HG03064 (cell line): ENCODE results near the gene HIPK3.
A peak's percentile ranks its signal among the peaks of the same experiment; 100 is the strongest.
"Not testable (repeated sequence)": the region's sequence is repeated elsewhere in the genome, so short reads cannot be mapped to it uniquely, and the experiment has no call there.

Source experiments
- ATAC-seq: cut with Tn5 transposase; IDR thresholded peaks from one replicate; pipeline ENCODE4 v1.9.1; 2021; ENCODE audit warnings: low read depth; ENCODE audit not compliant: unreplicated experiment

HIPK3 gene

DNA sequence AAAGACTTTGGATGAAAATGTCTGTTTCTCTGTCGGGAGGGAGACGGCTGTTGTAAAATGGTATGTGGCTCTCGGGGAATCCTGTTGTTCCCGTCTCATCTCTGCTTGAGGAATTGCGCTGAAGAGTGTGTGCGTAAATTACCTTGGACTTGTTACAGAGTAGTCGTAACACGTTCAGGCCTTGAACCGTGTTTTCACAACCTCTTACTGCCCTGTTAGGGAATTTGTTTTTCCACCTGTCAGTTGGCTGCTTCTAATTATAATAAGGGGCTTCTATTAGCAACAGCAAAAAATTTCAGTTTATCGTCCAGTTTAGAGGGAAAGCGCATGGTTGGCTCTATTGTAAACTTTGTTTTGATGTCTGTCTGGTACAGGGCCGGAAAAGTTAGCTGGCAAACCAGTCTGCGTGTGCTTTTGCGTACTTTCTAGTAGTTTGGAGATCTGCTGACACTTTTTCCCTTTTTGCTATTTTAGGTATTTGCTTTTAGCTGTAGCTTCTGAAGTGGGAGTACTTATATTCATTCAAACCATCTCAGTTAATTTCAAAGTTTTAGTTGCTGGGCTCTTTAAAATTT lies 1.5 kb downstream of the HIPK3 start:
- ATAC-seq = peak; percentile 19

DNA sequence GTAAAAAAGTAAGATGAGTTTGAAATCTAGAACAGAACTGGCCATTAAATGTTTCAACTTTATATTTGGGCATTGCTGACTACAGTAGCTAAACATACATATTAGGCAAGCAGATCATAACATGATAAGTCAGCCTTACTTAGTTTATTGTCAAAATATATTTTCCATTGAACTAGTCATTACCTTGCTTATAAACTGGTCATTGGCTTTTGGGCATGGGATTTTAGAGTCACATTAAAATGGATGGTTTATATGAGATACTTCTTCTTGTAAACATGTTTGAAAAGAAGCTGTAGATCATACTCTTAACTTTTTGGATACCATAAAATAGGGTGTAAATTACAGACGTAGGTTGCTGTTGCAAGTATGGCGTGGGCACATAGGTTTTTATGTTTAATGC lies 2.7 kb downstream of the HIPK3 start:
- no peak for ATAC-seq

DNA sequence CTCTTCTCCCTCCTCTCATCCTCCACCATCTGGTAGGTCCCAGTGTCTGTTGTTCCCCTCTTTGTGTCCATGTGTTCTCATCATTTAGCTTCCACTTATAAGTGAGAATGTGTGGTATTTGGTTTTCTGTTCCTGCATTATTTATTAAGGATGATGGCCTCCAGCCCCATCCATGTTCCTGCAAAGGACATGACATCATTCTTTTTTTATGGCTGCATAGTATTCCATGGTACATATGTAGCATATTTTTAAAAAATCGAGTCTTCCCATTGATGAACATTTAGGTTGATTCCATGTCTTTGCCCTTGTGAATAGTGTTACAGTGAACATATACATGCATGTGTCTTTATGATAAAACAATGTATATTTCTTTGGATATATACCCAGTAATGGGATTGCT lies 4.2 kb downstream of the HIPK3 start:
- ATAC-seq = not testable (repeated sequence)

DNA sequence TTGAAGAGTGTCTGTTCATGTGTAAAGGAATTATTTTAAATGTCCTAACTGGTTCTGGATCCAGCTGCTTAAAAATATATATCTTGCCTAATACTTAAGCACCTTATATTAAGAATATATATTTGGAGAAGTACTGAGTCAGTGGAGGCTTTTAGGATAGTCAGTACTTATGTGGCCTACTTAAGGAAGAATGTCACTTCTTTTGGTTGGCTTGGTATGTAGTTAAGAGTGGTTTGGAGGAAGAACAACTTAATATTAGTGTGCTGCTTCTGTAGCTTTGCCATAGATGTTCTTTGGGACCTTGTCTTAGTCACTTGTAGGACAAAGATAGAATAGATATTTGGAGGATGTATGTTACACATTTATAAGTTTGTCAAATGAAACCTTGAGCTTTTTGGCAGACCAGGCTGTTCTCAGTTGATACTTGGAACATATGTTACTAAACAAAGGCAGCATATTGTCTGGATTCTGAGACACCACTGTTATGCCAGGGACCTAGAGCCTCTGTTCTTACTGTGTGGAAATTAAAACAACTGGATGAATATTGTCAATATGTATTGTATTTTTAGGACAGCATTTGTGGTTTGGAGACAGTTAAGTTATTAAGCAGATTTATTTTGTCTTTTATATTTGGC lies 4.9 kb downstream of the HIPK3 start:
- no peak for ATAC-seq

DNA sequence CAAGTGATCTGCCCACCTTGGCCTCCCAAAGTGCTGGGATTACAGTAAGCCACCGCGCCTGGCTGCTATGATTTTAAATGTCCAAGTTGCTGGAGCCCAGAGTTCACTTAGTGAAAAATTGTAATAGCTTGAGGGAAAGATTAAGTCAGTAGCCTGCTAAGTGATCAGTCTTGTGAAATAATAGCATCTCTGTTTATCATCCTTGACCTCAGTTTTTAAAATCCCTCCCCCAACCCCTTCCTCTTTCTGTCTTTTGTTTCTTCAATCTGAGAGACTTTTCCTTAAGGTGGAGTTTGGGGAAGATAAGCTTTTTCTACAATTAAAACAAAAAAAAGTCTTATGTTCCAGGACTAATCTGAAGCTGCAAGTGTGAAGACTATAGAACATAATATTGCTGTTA lies 6.4 kb downstream of the HIPK3 start:
- no peak for ATAC-seq

DNA sequence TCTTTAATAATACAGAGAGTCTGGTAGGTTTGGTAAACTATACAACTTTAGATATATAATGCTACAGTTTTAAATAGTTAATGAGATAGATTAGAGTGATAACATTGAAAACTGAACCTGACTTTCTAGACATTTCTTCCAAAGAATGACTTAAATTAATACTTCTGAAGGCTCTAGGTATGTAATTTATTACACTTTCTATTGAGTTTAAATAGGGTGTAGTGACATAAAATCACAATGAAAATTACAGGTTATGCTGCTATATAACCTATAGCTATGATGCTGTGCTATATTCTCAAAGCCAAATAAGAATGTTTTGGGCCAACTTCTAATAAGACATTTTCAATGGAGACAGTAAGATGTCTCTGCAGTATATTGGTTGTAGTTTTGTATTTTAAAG lies 7.7 kb downstream of the HIPK3 start:
- no peak for ATAC-seq

DNA sequence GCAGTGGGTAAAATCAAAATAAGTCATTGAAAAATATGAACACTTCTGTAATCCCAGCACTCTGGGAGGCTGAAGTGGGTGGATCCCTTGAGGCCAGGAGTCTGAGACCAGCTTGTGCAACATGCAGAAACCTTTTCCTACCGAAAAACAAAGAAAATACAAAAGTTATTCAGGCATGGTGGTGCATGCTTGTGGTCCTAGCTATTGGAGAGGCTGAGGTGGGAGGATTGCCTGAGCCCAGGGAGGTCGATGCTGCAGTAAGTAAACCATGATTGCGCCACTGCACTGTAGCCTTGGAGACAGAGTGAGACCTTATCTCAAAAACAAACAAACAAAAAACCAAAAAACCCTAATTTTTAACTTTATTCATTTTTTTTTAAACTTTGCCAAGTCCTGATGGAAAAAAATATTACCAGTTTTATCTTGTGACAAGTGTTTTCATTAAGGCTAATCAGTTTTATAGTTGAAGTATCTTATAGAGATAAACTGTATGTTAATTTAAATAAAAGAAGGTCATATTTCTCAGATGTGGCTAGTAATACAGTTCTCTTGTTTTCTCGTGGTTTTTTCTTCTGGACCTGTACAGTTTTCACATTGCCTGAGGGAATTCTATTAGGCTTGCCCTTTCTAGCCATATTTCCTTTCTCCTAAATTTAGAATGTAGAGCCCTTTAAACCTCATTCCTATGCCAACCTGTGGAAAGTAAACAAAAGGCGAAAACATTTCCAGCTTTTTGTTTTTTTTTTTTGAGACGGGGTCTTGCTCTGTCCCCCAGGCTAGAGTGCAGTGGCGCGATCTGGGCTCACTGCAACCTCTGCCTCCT lies 9.4 kb downstream of the HIPK3 start:
- no peak for ATAC-seq

DNA sequence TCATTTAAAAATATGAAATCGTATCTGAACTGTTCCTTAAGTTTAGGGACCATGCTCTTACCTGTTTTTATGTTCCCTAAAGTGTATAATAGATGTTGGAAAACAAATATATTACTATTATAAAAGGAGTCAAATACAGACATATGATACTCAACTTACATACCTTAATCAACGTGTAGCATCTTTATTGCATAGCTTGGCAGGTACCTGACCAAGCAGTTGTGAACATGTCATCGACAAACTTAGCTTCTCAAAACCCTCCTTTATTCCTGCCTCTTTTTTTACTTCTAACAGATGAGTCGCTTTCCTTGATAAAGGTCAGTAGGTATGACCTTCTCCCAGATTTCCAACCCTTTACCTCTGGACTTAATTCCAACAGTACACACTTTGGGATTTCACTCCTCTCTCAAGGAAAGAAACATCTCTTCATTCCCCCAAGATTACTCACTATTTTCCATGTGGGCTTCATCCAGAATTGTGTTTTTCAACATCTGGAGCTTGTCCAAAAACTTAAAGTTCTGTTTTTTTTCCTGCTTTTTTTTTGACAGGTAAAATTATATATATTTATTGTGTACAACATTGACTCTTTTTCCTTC lies 11.9 kb downstream of the HIPK3 start:
- ATAC-seq = no peak

DNA sequence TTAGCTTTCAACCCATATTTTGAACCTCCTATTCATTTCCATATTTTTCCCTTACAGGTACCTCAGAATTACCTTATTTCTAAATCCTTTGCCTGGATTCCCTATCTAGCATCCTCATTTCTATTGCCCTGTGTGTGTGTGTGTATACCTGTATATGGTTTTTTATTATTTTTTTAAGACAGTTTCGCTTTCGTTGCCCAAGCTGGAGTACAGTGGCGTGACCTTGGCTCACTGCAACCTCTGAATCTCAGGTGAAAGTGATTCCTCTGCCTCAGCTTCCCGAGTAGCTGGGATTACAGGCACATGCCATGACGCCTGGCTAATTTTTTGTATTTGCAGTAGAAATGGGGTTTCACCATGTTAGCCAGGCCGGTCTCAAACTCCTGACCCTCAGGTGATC lies 12.6 kb downstream of the HIPK3 start:
- ATAC-seq = no peak

DNA sequence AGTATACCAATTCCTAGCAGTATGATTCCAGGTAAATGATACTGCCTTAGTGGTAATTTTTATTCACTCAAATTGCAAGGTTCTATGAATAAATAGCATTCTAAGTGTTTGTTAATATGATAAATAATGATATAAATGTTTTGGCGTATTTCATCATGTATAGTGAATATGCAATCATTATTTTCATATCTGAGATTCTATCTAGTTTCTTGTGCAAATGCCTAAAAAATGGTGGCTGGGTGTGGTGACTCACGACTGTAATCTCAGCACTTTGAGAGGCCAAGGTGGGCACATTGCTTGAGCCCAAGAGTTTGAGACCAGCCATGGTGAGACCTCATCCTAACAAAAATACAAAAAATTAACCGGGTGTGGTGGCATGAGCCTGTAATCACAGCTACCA lies 13.9 kb downstream of the HIPK3 start:
- no peak for ATAC-seq

DNA sequence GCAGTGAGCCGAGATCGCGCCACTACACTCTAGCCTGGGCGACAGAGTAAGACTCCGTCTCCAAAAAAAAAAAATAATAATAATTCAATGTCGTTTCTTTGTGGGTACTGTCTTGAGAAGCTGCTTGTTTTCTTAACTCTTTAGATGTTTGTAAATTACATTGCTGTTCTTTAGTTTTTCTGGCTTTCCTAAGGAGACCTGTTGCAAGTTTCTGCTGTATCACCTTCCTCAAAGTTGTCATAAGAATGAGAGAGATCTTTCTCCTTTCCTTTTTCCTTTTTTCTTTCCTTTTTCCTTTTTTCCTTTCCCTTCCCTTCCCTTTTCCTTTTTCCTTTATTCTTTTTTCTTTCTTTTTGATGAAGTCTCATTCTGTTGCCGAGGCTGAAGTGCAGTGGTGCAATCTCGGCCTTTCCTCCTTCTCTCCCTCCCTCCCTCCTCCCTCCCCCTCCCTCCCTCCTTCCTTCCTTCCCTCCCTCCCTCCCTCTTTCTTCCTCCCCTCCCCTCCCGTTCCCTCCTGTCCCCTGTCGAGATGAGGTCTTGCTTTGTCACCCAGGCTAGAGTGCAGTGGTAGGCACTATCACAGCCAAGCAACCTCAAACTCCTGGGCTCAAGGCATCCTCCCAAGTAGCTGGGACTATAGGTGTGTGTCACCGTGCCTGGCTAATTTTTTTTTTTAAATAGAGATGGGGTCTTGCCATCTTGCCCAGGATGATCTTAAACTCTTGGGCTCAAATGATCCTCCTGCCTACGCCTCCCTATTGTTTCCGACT lies 15.3 kb downstream of the HIPK3 start:
- no peak for ATAC-seq

DNA sequence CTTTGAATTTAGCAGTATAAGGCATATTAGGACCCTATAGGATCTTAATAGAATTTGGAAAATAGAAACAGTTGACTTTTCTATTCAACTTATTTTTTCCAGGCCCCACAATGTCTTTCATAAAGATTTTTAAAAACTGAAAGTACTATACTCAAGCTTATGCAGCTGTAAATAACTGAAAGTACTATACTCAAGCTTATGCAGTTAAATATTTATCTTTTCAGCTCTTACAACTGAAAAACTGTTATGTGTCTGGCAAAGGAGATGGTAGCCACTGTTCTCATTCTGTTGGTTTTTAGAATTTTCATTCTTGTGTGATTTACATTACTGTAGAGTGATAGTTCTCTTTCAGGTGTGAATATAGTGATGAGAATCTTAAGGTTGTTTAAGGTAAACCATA lies 16.5 kb downstream of the HIPK3 start:
- peak; percentile 69 for ATAC-seq

DNA sequence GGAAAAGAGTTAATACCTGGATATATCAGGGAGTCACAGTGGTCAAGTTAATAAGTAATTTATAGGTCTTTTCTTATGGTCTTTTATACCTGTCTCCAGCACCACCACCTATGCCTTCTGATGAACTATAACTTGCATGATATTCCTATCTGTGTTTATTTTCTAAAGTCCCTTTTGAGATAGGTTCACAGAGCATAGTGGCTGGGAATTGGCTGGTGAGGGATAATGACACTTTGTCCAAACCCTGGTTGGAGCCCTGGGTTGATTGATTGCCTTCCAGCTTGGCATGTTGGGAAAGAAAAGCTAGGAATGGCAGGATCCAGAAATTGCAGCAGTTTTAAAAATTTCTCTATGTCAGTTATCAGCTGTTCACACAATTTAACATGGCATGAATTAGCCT lies 23.2 kb downstream of the HIPK3 start:
- ATAC-seq = no peak

DNA sequence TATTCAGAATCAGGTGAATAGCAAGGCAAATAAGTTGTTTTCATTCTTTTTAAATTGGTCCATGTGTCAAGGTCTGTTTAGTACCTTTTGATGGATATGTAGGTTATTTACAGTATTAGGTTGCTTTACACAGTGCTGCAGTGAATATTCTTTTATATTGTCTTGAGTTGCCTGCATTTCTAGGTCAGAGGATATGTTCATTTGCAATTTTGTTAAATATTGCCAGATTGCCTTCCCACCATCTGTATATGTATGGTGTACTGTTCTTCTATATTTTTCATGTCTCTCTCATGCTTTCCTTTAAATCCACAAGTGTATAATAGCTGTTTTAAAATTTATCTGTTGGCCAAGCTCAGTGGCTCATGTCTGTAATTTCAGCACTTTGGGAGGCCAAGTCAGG lies 24.6 kb downstream of the HIPK3 start:
- ATAC-seq = no peak

DNA sequence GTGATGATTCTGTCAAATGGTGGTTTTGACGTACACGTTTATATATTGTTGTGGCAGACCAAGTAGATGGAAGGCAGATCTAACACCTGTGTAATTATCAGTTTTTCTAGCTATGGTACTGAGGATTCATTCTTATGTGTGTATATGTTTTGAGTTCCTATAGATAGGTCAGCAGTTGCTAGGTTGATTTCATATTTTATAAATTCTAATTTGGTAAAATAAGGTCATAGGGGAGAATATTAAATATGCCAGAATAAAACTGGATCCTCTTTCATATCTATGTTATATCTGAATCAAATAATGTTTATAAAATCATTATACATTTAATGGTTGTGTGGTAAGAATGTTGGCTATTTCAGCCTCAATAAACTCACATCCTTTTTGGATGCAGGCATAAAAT lies 27.6 kb downstream of the HIPK3 start:
- ATAC-seq = no peak

DNA sequence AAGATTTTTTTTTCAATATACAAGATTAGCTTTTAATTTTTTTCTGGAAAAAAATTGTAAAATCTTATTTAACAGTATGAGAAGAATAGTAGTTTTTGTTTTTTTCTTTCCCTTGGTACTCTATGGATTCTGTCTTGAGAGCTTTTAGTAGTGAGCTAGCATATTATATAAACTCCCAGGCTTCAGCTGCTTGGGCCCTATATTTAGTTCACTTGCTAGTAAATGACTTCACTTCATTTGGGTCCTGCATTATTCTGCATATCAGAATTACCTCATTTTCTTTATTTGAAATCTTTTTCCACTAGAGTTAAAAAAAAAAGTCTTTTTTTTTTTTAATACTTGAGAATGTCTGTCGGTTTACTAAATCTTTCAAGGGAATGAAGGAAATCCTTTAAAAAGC lies 33.1 kb downstream of the HIPK3 start:
- no peak for ATAC-seq

DNA sequence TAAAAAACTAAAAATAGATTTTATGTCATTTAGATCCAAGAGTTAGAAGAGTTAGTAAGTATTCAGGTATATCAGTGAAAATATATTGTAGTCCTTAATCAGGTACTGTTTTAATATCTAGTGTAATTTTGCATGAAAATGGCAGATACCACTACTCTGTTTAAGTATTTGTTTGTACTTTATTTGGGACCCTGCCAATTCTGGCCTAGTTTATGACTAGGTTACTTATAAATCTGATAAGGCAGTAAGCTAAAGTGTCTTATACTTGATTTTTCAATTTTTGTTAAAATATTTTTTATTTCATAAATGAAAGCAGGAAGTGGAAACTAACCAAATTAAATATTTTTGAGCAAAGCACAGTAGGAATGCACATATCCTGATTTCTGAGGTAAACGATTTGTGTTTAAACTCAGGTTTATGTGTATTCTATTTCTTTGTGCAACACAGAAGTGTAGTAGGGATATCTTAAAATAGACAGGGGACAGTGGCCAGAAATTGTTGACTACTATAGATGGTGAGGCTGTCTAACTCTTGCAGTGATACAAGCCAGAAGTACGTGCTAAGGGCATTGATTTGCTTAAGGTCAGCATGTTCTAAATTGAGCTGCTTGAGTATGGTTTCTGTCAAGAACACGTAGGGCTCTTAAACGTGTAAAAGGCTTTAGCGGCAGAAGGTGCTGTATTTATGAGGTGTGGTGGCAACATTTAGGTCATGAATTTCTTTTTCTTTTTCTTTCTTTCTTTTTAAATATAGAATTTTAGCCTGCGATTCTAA lies 34.0 kb downstream of the HIPK3 start:
- no peak for ATAC-seq

DNA sequence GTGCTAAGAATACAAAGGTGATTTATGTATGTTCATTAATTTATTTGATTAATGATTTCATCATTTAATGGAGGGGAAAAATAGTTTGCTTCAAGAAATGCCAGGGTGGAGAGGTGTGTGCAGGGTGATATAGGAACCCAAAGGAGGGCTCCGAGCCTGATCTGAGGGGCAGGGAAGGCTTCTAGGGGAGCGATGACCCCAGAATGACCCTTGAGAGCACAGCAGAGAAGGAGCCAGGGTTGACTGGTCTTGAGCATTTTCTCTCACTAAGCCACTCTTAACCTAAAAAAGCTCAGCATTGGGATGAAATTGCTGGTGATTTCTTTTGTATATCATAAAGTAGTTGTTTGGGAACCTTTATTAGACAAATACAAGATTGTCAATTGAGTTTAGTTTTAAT lies 35.1 kb downstream of the HIPK3 start:
- ATAC-seq = no peak

DNA sequence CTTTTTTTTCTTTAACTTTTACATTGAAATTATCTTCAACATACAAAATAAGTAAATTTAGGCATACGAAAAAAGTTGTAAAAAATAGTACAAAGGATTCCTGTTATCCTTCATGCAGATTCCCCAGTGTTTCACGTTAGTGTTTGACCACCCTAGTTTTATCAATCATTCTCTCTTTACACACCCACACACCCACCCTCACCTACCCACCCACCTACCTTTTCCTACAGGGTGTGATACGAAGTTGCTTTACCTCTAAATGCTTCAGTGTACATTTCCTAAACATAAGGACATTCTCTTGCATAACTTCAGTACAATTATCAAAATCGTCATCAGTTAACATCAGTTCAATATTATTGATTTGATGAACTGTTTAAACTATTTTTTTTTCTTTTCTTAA lies 37.0 kb downstream of the HIPK3 start:
- no peak for ATAC-seq

DNA sequence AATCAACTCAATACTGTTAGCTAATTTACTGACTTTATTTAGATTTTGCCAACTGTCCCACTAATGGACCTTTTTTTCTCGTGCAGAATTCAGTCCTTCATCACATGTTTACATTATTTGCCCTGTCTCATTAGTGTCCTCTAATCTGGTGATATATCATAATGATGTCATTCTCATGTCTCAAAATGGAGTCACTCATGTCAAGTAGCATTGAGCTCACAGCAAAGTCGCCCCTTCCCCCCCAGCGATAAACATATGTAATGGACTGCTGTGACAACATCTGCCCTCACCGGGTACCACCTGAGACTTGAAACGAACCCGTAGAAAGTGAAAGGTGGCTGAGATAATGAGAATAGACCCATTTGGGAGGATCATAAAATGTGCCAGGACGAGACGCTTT lies 37.6 kb downstream of the HIPK3 start:
- no peak for ATAC-seq
